H9 (cell line): ENCODE measurements around the gene SLC16A10. TPM values are rescaled to one million over a fixed set of nuclear protein-coding genes. Genes with fewer than 3 reads are reported as not detected.

Source experiments
- DNase-seq: peaks from one replicate; pipeline ENCODE4 v3.0.0-alpha.2; 2017
- H2AFZ ChIP-seq: one replicate; pipeline ENCODE4 v1.6.1; 2013; ENCODE audit warnings: mild to moderate bottlenecking, low read length, control low read depth, moderate library complexity
- H2AK5ac ChIP-seq: 2 replicates; pipeline ENCODE4 v1.6.1; 2013; ENCODE audit warnings: low read length, control low read depth, mixed read lengths; ENCODE audit not compliant: insufficient read length
- H2BK120ac ChIP-seq: one replicate; pipeline ENCODE4 v1.6.1; 2013; ENCODE audit warnings: low read depth, mild to moderate bottlenecking, low read length, control low read depth, inconsistent platforms; ENCODE audit not compliant: poor library complexity, severe bottlenecking
- H2BK12ac ChIP-seq: 2 replicates; pipeline ENCODE4 v1.6.1; 2013; ENCODE audit warnings: low read length, control low read depth, mixed read lengths, low read depth; ENCODE audit not compliant: insufficient read length
- H2BK15ac ChIP-seq: 2 replicates; pipeline ENCODE4 v1.6.1; 2013; ENCODE audit warnings: low read depth, low read length, control low read depth
- H2BK20ac ChIP-seq: one replicate; pipeline ENCODE4 v1.6.1; 2013; ENCODE audit warnings: low read depth, mild to moderate bottlenecking, low read length, control low read depth, inconsistent platforms; ENCODE audit not compliant: poor library complexity, severe bottlenecking
- H2BK5ac ChIP-seq: 2 replicates; pipeline ENCODE4 v1.6.1; 2013; ENCODE audit warnings: low read length, control low read depth, mixed read lengths; ENCODE audit not compliant: insufficient read length
- H3K14ac ChIP-seq: 2 replicates; pipeline ENCODE4 v1.6.1; 2013; ENCODE audit warnings: low read length, control low read depth; ENCODE audit not compliant: insufficient read depth
- H3K18ac ChIP-seq: 2 replicates; pipeline ENCODE4 v1.6.1; 2013; ENCODE audit warnings: low read depth, mild to moderate bottlenecking, mixed read lengths, low read length, control low read depth; ENCODE audit not compliant: insufficient read length
- H3K23ac ChIP-seq: 2 replicates; pipeline ENCODE4 v1.6.1; 2013; ENCODE audit warnings: low read length, control low read depth, mixed read lengths, low read depth; ENCODE audit not compliant: insufficient read length
- H3K23me2 ChIP-seq: 2 replicates; pipeline ENCODE4 v1.6.1; 2013; ENCODE audit warnings: low read depth, mild to moderate bottlenecking, mixed read lengths, low read length, control low read depth; ENCODE audit not compliant: insufficient read length, poor library complexity, severe bottlenecking
- H3K27ac ChIP-seq: 2 replicates; pipeline ENCODE4 v1.5.1; 2013; ENCODE audit warnings: low read length, control low read depth, mixed read lengths, low read depth; ENCODE audit not compliant: insufficient read length
- H3K27me3 ChIP-seq: 2 replicates; pipeline ENCODE4 v1.6.1; 2013; ENCODE audit warnings: low read length, control low read depth, inconsistent platforms; ENCODE audit not compliant: insufficient read depth
- H3K4ac ChIP-seq: 2 replicates; pipeline ENCODE4 v1.6.1; 2013; ENCODE audit warnings: low read depth, mild to moderate bottlenecking, control low read depth, inconsistent platforms, low read length, moderate library complexity
- H3K4me1 ChIP-seq: 2 replicates; pipeline ENCODE4 v1.6.1; 2013; ENCODE audit warnings: low read length, control low read depth, inconsistent platforms; ENCODE audit not compliant: insufficient read depth
- H3K4me2 ChIP-seq: 2 replicates; pipeline ENCODE4 v1.6.1; 2013; ENCODE audit warnings: low read length, control low read depth, mixed read lengths; ENCODE audit not compliant: insufficient read length, insufficient read depth
- H3K56ac ChIP-seq: 2 replicates; pipeline ENCODE4 v1.6.1; 2013; ENCODE audit warnings: low read depth, mild to moderate bottlenecking, mixed read lengths, low read length, control low read depth; ENCODE audit not compliant: insufficient read length
- H3K79me1 ChIP-seq: 2 replicates; pipeline ENCODE4 v1.6.1; 2013; ENCODE audit warnings: low read depth, mild to moderate bottlenecking, moderate library complexity, low read length, control low read depth, inconsistent platforms; ENCODE audit not compliant: insufficient read depth, poor library complexity, severe bottlenecking
- H3K79me2 ChIP-seq: 2 replicates; pipeline ENCODE4 v1.6.1; 2013; ENCODE audit warnings: low read length, control low read depth, inconsistent platforms; ENCODE audit not compliant: insufficient read depth
- H3K9ac ChIP-seq: 2 replicates; pipeline ENCODE4 v1.6.1; 2013; ENCODE audit warnings: low read length, control low read depth, mixed read lengths; ENCODE audit not compliant: insufficient read length; ENCODE audit errors: extremely low read depth
- H3K9me3 ChIP-seq: one replicate; pipeline ENCODE4 v1.6.1; 2013; ENCODE audit warnings: low read depth, low read length, inconsistent platforms; ENCODE audit not compliant: control insufficient read depth
- H3T11ph ChIP-seq: one replicate; pipeline ENCODE4 v1.6.1; 2013; ENCODE audit warnings: mild to moderate bottlenecking, low read length, control low read depth, inconsistent platforms
- H4K20me1 ChIP-seq: one replicate; pipeline ENCODE4 v1.6.1; 2013; ENCODE audit not compliant: control insufficient read depth, insufficient read length, insufficient read depth
- H4K5ac ChIP-seq: 2 replicates; pipeline ENCODE4 v1.6.1; 2013; ENCODE audit warnings: low read depth, mild to moderate bottlenecking, mixed read lengths, low read length, control low read depth; ENCODE audit not compliant: insufficient read length
- H4K8ac ChIP-seq: replicated peaks from 2 replicates; pipeline ENCODE4 v1.6.1; 2013; ENCODE audit warnings: low read length, control low read depth, mixed read lengths, low read depth; ENCODE audit not compliant: insufficient read length
- H4K91ac ChIP-seq: 2 replicates; pipeline ENCODE4 v1.6.1; 2013; ENCODE audit warnings: low read depth, mild to moderate bottlenecking, moderate library complexity, mixed read lengths, low read length, control low read depth; ENCODE audit not compliant: insufficient read length
- H3K27ac Mint-ChIP-seq, 3 experiments: 2 replicates in 2 of 3; 3 replicates in 1 of 3; pipeline ENCODE4 v1.8.0; 2020 to 2021; ENCODE audit warnings: mixed read lengths in 3 of 3, mild to moderate bottlenecking in 1 of 3, moderate library complexity in 1 of 3
- H3K27me3 Mint-ChIP-seq: 2 replicates; pipeline ENCODE4 v1.8.0; 2021; ENCODE audit warnings: low read depth, mild to moderate bottlenecking, moderate library complexity, mixed read lengths
- H3K36me3 Mint-ChIP-seq, 3 experiments: 2 replicates in 2 of 3; 3 replicates in 1 of 3; pipeline ENCODE4 v1.8.0; 2020 to 2021; ENCODE audit warnings: low read depth in 3 of 3, mixed read lengths in 3 of 3; ENCODE audit not compliant: insufficient read depth in 1 of 3
- H3K4me1 Mint-ChIP-seq, 2 experiments: 2 replicates each; pipeline ENCODE4 v1.8.0; 2020; ENCODE audit warnings: mixed read lengths in 2 of 2
- H3K4me3 Mint-ChIP-seq, 2 experiments: 2 replicates in 1 of 2; 3 replicates in 1 of 2; pipeline ENCODE4 v1.8.0; 2020 to 2021; ENCODE audit warnings: mild to moderate bottlenecking in 2 of 2, mixed read lengths in 2 of 2, moderate library complexity in 1 of 2
- H3K9me3 Mint-ChIP-seq, 2 experiments: 2 replicates in 1 of 2; 3 replicates in 1 of 2; pipeline ENCODE4 v1.8.0; 2020; ENCODE audit warnings: mild to moderate bottlenecking in 2 of 2, mixed read lengths in 2 of 2, moderate library complexity in 1 of 2
- WGBS: extraction: QIAGEN DNeasy Blood & Tissue Kit; methylation state at CpG from one replicate; pipeline ENCODE4 v1.1.7; 2013; ENCODE audit warnings: missing lambda C conversion rate, low lambda C conversion rate, mixed read lengths; ENCODE audit not compliant: insufficient read length; ENCODE audit errors: extremely low coverage; 5-methylcytosine and 5-hydroxymethylcytosine counted together
- total RNA-seq: library from RNA; stranded (reverse); gene quantifications from 2 replicates; pipeline ENCODE4 v1.2.1, GENCODE V29; 2021
- TF ChIP-seq, protein P1 (sequence below): fragments of 200-600 bp; sonication (generic); conservative IDR thresholded peaks from 3 replicates; pipeline ENCODE4 v1.8.0; 2021; ENCODE audit warnings: antibody characterized with exemption, mild to moderate bottlenecking

Gene SLC16A10
- total RNA-seq, 1 experiment from 2014 or later: 11.4 TPM

DNA sequence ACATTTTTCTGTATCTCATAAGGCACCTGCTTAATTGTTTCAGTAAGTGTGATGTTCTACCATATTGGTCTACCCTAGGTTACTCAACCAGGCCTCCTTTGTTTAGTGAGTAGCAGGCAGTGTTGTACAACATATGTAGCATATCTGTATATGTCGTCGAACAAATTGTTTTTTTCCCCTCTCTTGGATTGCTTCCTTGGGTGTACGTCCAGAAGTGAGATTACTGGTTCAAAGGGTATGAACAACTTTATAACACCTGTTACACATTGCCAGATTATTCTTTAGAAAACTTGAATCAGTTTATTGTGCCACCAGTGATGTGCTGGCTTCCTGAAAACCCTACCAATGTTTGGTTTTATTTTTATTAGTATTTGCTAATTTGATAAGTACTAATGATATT, 14.7 kb downstream of the SLC16A10 start:
- no peak overlapping the region for H3K23ac ChIP-seq

More for the DNA sequence above, 14.7 kb downstream of the SLC16A10 start:
- Histone ChIP-seq H4K20me1 (no peaks in the 10 kb centered on the region), H3K79me2 (no peaks in the 10 kb centered on the region), H2BK5ac (no peak overlapping the region), H3K9me3 (no peaks in the 10 kb centered on the region), H2AK5ac (no peak overlapping the region), H3K18ac (no peak overlapping the region), H2BK120ac (no peak overlapping the region), H3K14ac (no peak overlapping the region), H4K8ac (no peak overlapping the region), H2AFZ (no peak overlapping the region), H3K4me1 (no peaks in the 10 kb centered on the region), H4K5ac (no peak overlapping the region), H2BK20ac (no peak overlapping the region), H3K27me3 (no peaks in the 10 kb centered on the region), H3K23me2 (no peaks in the 10 kb centered on the region), H3T11ph (no peak overlapping the region), H3K4me2 (no peak overlapping the region), H3K79me1 (no peaks in the 10 kb centered on the region), H3K9ac (no peak overlapping the region), H2BK12ac (no peak overlapping the region), H4K91ac (no peak overlapping the region), H3K56ac (no peak overlapping the region), H3K4ac (no peak overlapping the region), H2BK15ac (no peak overlapping the region), H3K27ac (no peak overlapping the region)
- Mint-ChIP-seq H3K36me3 (peaks cover 3 to 8% (median 5%) of the 10 kb centered on the region in 3 experiments; a peak in 5 of 7 replicates), H3K4me3 (no peak overlapping the region), H3K9me3 (peaks cover 3 to 4% of the 10 kb centered on the region in 2 experiments; a peak in 3 of 5 replicates), H3K27me3 (no peaks in the 10 kb centered on the region), H3K4me1 (0 out of 4 replicates have a peak, but pooled peaks cover 0 to 6% of the 10 kb centered on the region in 2 experiments), H3K27ac (no peak overlapping the region)
- TF ChIP-seq, protein P1, sequence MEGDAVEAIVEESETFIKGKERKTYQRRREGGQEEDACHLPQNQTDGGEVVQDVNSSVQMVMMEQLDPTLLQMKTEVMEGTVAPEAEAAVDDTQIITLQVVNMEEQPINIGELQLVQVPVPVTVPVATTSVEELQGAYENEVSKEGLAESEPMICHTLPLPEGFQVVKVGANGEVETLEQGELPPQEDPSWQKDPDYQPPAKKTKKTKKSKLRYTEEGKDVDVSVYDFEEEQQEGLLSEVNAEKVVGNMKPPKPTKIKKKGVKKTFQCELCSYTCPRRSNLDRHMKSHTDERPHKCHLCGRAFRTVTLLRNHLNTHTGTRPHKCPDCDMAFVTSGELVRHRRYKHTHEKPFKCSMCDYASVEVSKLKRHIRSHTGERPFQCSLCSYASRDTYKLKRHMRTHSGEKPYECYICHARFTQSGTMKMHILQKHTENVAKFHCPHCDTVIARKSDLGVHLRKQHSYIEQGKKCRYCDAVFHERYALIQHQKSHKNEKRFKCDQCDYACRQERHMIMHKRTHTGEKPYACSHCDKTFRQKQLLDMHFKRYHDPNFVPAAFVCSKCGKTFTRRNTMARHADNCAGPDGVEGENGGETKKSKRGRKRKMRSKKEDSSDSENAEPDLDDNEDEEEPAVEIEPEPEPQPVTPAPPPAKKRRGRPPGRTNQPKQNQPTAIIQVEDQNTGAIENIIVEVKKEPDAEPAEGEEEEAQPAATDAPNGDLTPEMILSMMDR: no peak
- no CpG with 5 or more reads among the region's 3 CpGs for WGBS
- no peak for DNase-seq
